Measurements from ENCODE around the gene ADCY9.
"Not testable (repeated sequence)": the region's sequence is repeated elsewhere in the genome, so short reads cannot be mapped to it uniquely, and the experiment has no call there.

ADCY9 gene

GRCh38 chr16:4116325-4117249, at the start of gene ADCY9:
Gene ADCY9 (minus strand): TSS chr16:4116442. CDS start chr16:4115442, 1,000 bp downstream.
- peak; percentile 53 to 65 for DNase-seq (ENCODE audit: low read depth in 2 of 2)

GRCh38 chr16:4160658-4161430, 44.6 kb upstream of the ADCY9 start:
- no peak for DNase-seq (ENCODE audit: low read depth in 2 of 2)

GRCh38 chr16:4159726-4160125, 43.5 kb upstream of the ADCY9 start:
- DNase-seq (ENCODE audit: low read depth in 2 of 2), result no peak

- no peak for DNase-seq (ENCODE audit: low read depth in 2 of 2)
Measured at GRCh38 chr16:4158143-4159093, 42.2 kb upstream of the ADCY9 start.

GRCh38 chr16:4157376-4157825, 41.2 kb upstream of the ADCY9 start:
- DNase-seq (ENCODE audit: low read depth in 2 of 2), result no peak

- not testable (repeated sequence) for DNase-seq (ENCODE audit: low read depth in 2 of 2)
Measured at GRCh38 chr16:4156503-4156902, 40.3 kb upstream of the ADCY9 start.

GRCh38 chr16:4153364-4153763, 37.1 kb upstream of the ADCY9 start:
- DNase-seq (ENCODE audit: low read depth in 2 of 2), result not testable (repeated sequence)

GRCh38 chr16:4152267-4152666, 36.0 kb upstream of the ADCY9 start:
- DNase-seq (ENCODE audit: low read depth in 2 of 2), result no peak

GRCh38 chr16:4147236-4147635, 31.0 kb upstream of the ADCY9 start:
- DNase-seq (ENCODE audit: low read depth in 2 of 2), result no peak

GRCh38 chr16:4142268-4142667, 26.0 kb upstream of the ADCY9 start:
- no peak for DNase-seq (ENCODE audit: low read depth in 2 of 2)

- no peak for DNase-seq (ENCODE audit: low read depth in 2 of 2)
Measured at GRCh38 chr16:4141604-4142003, 25.4 kb upstream of the ADCY9 start.

- no peak for DNase-seq (ENCODE audit: low read depth in 2 of 2)
Measured at GRCh38 chr16:4140652-4141051, 24.4 kb upstream of the ADCY9 start.

GRCh38 chr16:4139968-4140367, 23.7 kb upstream of the ADCY9 start:
- DNase-seq (ENCODE audit: low read depth in 2 of 2), result no peak

- no peak for DNase-seq (ENCODE audit: low read depth in 2 of 2)
Measured at GRCh38 chr16:4138713-4139112, 22.5 kb upstream of the ADCY9 start.

- no peak for DNase-seq (ENCODE audit: low read depth in 2 of 2)
Measured at GRCh38 chr16:4137438-4137837, 21.2 kb upstream of the ADCY9 start.

- no peak for DNase-seq (ENCODE audit: low read depth in 2 of 2)
Measured at GRCh38 chr16:4136229-4136813, 20.1 kb upstream of the ADCY9 start.

- DNase-seq (ENCODE audit: low read depth in 2 of 2), result no peak
Measured at GRCh38 chr16:4135537-4135936, 19.3 kb upstream of the ADCY9 start.

GRCh38 chr16:4133897-4134372, 17.7 kb upstream of the ADCY9 start:
- DNase-seq (ENCODE audit: low read depth in 2 of 2), result no peak

- DNase-seq (ENCODE audit: low read depth in 2 of 2), result no peak
Measured at GRCh38 chr16:4131621-4132020, 15.4 kb upstream of the ADCY9 start.

GRCh38 chr16:4124535-4125294, 8.5 kb upstream of the ADCY9 start:
- DNase-seq (ENCODE audit: low read depth in 2 of 2), result no peak

Data from stimulated activated CD4-positive, alpha-beta T cell treated with anti-CD3 and anti-CD28 coated beads, Interleukin-4, amount 100 ng/mL, for 48 hours (primary cell).